ENCODE results near the gene ADAM11.
A peak's percentile ranks its signal among the peaks of the same experiment; 100 is the strongest.
"Not testable (repeated sequence)": the region's sequence is repeated elsewhere in the genome, so short reads cannot be mapped to it uniquely, and the experiment has no call there.

ADAM11 gene

GRCh38 chr17:44747566-44747965 lies 11.2 kb upstream of the ADAM11 start:
- no peak overlapping the region for H3K4me3 ChIP-seq (ENCODE audit: low read length)
- H3K9ac ChIP-seq (ENCODE audit: low read depth, low read length), result no peak overlapping the region
- H3K27me3 ChIP-seq (ENCODE audit: control insufficient read depth, insufficient read depth, low read length), result no peaks in the 10 kb centered on the region
- H3K36me3 ChIP-seq (ENCODE audit: insufficient read depth, low read length), result peaks cover 19% of the 10 kb centered on the region
- no peak overlapping the region for H3K4me2 ChIP-seq (ENCODE audit: low read length)
- no peaks in the 10 kb centered on the region for H3K9me3 ChIP-seq (replicated peaks; ENCODE audit: low read length)
- no peaks in the 10 kb centered on the region for H3K4me1 ChIP-seq (ENCODE audit: control insufficient read depth, insufficient read depth, low read length)

- H3K36me3 ChIP-seq (ENCODE audit: insufficient read depth, low read length), result peaks cover 19% of the 10 kb centered on the region
- no peak overlapping the region for H3K9ac ChIP-seq (ENCODE audit: low read depth, low read length)
- no peak overlapping the region for H3K4me2 ChIP-seq (ENCODE audit: low read length)
- H3K4me3 ChIP-seq (ENCODE audit: low read length), result no peak overlapping the region
- no peaks in the 10 kb centered on the region for H3K27me3 ChIP-seq (ENCODE audit: control insufficient read depth, insufficient read depth, low read length)
- H3K9me3 ChIP-seq (replicated peaks; ENCODE audit: low read length), result no peaks in the 10 kb centered on the region
- no peaks in the 10 kb centered on the region for H3K4me1 ChIP-seq (ENCODE audit: control insufficient read depth, insufficient read depth, low read length)
These were observed 9.5 kb upstream of the ADAM11 start for GRCh38 chr17:44749076-44749979.

GRCh38 chr17:44749980-44750318 lies 8.8 kb upstream of the ADAM11 start:
- Histone ChIP-seq H3K4me2 (ENCODE audit: low read length) (no peak overlapping the region), H3K9me3 (replicated peaks; ENCODE audit: low read length) (no peaks in the 10 kb centered on the region), H3K9ac (ENCODE audit: low read depth, low read length) (no peak overlapping the region), H3K27me3 (ENCODE audit: control insufficient read depth, insufficient read depth, low read length) (no peaks in the 10 kb centered on the region), H3K36me3 (ENCODE audit: insufficient read depth, low read length) (peaks cover 19% of the 10 kb centered on the region), H3K4me3 (ENCODE audit: low read length) (no peak overlapping the region), H3K4me1 (ENCODE audit: control insufficient read depth, insufficient read depth, low read length) (no peaks in the 10 kb centered on the region)

- H3K27me3 ChIP-seq (ENCODE audit: control insufficient read depth, insufficient read depth, low read length), result no peaks in the 10 kb centered on the region
- H3K4me3 ChIP-seq (ENCODE audit: low read length), result no peak overlapping the region
These were observed 7.5 kb upstream of the ADAM11 start for GRCh38 chr17:44751331-44751730.

GRCh38 chr17:44751806-44752205 lies 7.0 kb upstream of the ADAM11 start:
- Histone ChIP-seq H3K4me1 (ENCODE audit: control insufficient read depth, insufficient read depth, low read length) (no peaks in the 10 kb centered on the region), H3K27me3 (ENCODE audit: control insufficient read depth, insufficient read depth, low read length) (no peaks in the 10 kb centered on the region), H3K4me3 (ENCODE audit: low read length) (no peak overlapping the region), H3K4me2 (ENCODE audit: low read length) (no peak overlapping the region), H3K9me3 (replicated peaks; ENCODE audit: low read length) (no peaks in the 10 kb centered on the region), H3K36me3 (ENCODE audit: insufficient read depth, low read length) (peaks cover 19% of the 10 kb centered on the region), H3K9ac (ENCODE audit: low read depth, low read length) (no peak overlapping the region)

More at GRCh38 chr17:44751331-44751730, 7.5 kb upstream of the ADAM11 start:
- Histone ChIP-seq H3K9ac (ENCODE audit: low read depth, low read length) (no peak overlapping the region), H3K36me3 (ENCODE audit: insufficient read depth, low read length) (peaks cover 19% of the 10 kb centered on the region), H3K4me2 (ENCODE audit: low read length) (no peak overlapping the region), H3K9me3 (replicated peaks; ENCODE audit: low read length) (no peaks in the 10 kb centered on the region), H3K4me1 (ENCODE audit: control insufficient read depth, insufficient read depth, low read length) (no peaks in the 10 kb centered on the region)

- H3K9ac ChIP-seq (ENCODE audit: low read depth, low read length), result no peak overlapping the region
- peaks cover 9% of the 10 kb centered on the region for H3K36me3 ChIP-seq (ENCODE audit: insufficient read depth, low read length)
- no peaks in the 10 kb centered on the region for H3K9me3 ChIP-seq (replicated peaks; ENCODE audit: low read length)
- no peak overlapping the region for H3K4me3 ChIP-seq (ENCODE audit: low read length)
- no peaks in the 10 kb centered on the region for H3K4me1 ChIP-seq (ENCODE audit: control insufficient read depth, insufficient read depth, low read length)
- no peak overlapping the region for H3K4me2 ChIP-seq (ENCODE audit: low read length)
- H3K27me3 ChIP-seq (ENCODE audit: control insufficient read depth, insufficient read depth, low read length), result peaks cover 11% of the 10 kb centered on the region
These were observed 5.6 kb upstream of the ADAM11 start for GRCh38 chr17:44752953-44753861.

GRCh38 chr17:44754276-44754675 lies 4.5 kb upstream of the ADAM11 start:
- H3K36me3 ChIP-seq (ENCODE audit: insufficient read depth, low read length), result peaks cover 5% of the 10 kb centered on the region

GRCh38 chr17:44755180-44755579 lies 3.6 kb upstream of the ADAM11 start:
- H3K4me2 ChIP-seq (ENCODE audit: low read length); H3K4me3 ChIP-seq (ENCODE audit: low read length); H3K9ac ChIP-seq (ENCODE audit: low read depth, low read length); H3K4me1 ChIP-seq (ENCODE audit: control insufficient read depth, insufficient read depth, low read length); H3K36me3 ChIP-seq (ENCODE audit: insufficient read depth, low read length); H3K9me3 ChIP-seq (replicated peaks; ENCODE audit: low read length): not testable (repeated sequence)
- peaks cover 24% of the 10 kb centered on the region for H3K27me3 ChIP-seq (ENCODE audit: control insufficient read depth, insufficient read depth, low read length)

More at GRCh38 chr17:44754276-44754675, 4.5 kb upstream of the ADAM11 start:
- Histone ChIP-seq H3K9me3 (replicated peaks; ENCODE audit: low read length) (no peaks in the 10 kb centered on the region), H3K4me3 (ENCODE audit: low read length) (no peak overlapping the region), H3K27me3 (ENCODE audit: control insufficient read depth, insufficient read depth, low read length) (peaks cover 16% of the 10 kb centered on the region), H3K4me2 (ENCODE audit: low read length) (no peak overlapping the region), H3K4me1 (ENCODE audit: control insufficient read depth, insufficient read depth, low read length) (peaks cover 4% of the 10 kb centered on the region), H3K9ac (ENCODE audit: low read depth, low read length) (no peak overlapping the region)

GRCh38 chr17:44757045-44757917 lies 1.5 kb upstream of the ADAM11 start:
- H3K4me3 ChIP-seq (ENCODE audit: low read length), result no peak overlapping the region
- no peak overlapping the region for H3K9ac ChIP-seq (ENCODE audit: low read depth, low read length)
- H3K9me3 ChIP-seq (replicated peaks; ENCODE audit: low read length), result no peaks in the 10 kb centered on the region
- peaks cover 8% of the 10 kb centered on the region for H3K4me1 ChIP-seq (ENCODE audit: control insufficient read depth, insufficient read depth, low read length)
- no peaks in the 10 kb centered on the region for H3K36me3 ChIP-seq (ENCODE audit: insufficient read depth, low read length)
- H3K27me3 ChIP-seq (ENCODE audit: control insufficient read depth, insufficient read depth, low read length), result peaks cover 38% of the 10 kb centered on the region
- H3K4me2 ChIP-seq (ENCODE audit: low read length), result no peak overlapping the region

- no peak overlapping the region for H3K4me3 ChIP-seq (ENCODE audit: low read length)
- H3K4me1 ChIP-seq (ENCODE audit: control insufficient read depth, insufficient read depth, low read length), result peaks cover 8% of the 10 kb centered on the region
- H3K4me2 ChIP-seq (ENCODE audit: low read length), result peak overlapping the region; percentile 63
- no peaks in the 10 kb centered on the region for H3K9me3 ChIP-seq (replicated peaks; ENCODE audit: low read length)
- H3K9ac ChIP-seq (ENCODE audit: low read depth, low read length), result no peak overlapping the region
- H3K36me3 ChIP-seq (ENCODE audit: insufficient read depth, low read length), result no peaks in the 10 kb centered on the region
- H3K27me3 ChIP-seq (ENCODE audit: control insufficient read depth, insufficient read depth, low read length), result peaks cover 40% of the 10 kb centered on the region
These were observed 822 bp upstream of the ADAM11 start for GRCh38 chr17:44757918-44758413.

Measured in skeletal muscle satellite cell (primary cell).